Measurements from ENCODE around the gene ZMAT5.
A peak's percentile ranks its signal among the peaks of the same experiment; 100 is the strongest.

ZMAT5 gene

DNA sequence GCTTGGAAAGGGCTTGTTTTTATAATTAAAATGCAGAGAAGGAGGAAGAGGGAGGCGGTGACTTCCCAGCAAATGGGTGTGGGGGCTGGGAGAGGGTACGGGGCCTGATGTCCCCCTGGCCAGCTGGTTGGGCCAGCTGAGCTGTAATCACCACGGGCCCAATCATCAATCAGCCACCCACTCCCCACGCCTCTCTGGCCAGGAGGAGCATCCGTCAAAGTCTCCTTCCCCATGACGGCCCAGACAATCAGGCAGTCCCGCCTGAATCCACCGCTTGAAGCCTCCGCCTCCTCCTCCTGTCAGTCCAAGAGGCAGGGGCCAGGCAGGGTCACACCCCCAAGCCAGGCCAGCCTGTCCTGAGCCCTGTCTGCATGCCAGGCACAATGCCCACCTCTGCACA lies 60.3 kb downstream of the ZMAT5 start:
- DNase-seq (ENCODE audit: low read depth) = no peak

DNA sequence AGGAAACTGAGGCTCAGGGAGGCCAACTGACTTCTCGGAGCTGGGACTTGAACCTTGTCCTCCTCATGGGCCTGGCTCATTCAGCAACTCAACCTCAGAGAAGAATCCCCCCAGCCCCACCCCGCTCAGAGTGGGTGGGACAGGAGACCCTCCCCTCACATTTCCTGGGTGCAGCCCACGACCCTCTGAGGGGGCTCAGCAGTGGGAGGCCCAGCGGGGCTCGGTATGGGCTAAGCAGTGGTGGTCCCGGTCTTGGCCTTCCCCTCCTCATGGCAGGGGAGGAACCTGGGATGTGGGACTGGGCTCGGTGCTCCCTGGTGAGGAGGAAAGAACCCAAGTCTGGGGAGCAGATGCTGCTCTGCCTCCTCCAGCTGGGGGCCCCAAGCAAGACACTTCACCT lies 61.2 kb downstream of the ZMAT5 start:
- no peak for DNase-seq (ENCODE audit: low read depth)

DNA sequence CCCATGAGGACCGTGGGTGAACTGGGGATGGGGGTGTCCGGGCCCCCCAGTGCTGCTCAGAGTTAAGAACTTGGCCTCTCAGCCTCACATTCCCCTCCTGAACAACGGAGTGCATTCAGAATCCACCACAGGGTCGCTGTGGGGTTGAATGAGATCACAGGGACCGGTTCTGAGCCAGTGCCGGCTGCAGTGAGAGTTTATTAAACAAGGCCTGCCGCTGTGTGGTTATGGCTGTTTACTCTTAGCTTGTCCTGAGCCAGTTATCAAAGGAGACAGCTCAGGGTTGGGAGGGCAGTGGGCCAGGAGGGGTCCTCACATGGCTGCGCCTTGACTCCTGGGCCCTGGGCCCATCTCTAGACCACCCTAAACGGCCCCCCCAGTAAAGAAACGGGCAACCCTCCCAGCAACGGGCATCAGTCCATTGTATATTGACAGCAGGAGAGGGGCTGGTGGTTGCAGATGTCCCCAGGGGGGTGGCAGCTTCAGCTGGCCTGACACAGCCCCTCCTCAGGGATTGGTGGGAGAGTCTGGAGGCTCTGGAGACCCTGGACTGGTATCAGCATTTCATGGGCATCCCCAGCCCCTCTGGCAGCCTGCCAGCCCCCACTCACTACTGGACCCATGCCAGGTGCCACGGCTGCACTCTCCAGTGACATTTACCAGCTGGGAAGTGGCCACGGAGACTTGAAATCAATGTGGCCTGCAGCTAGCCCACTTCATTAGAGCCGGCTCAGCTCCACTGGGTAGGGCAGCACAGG lies 62.1 kb downstream of the ZMAT5 start:
- peak; percentile 42 for DNase-seq (ENCODE audit: low read depth)

DNA sequence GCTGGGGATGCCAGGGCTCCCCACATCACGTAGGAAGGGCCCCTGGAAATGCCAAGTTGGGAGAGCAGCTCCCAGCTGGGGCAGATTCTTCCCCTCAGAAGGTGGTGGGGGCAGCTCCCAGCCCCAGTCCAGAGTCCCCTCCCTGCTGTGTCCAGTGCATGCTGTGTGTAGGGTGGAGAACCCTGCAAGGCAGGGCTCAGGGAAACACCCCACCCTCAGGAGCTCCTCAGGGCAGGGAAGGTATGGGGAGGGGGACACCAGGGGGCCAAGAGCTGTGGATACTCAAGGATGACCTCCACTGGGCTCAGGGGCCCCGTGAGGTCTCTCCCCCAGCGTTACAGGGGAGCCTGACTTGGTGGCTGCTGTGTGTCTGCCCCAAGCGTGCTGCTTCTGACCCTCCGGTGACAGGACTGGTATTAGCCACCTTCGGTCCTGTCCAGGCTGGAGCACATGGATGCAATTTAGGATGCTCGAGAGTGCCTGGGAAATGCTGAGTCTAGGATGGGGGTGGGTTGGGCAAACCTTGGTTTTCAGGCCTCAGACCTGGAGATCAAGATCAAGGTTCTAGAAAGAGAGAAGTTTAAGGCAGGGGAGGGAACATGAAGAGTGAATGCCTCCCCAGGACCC lies 63.1 kb downstream of the ZMAT5 start:
- no peak for DNase-seq (ENCODE audit: low read depth)

DNA sequence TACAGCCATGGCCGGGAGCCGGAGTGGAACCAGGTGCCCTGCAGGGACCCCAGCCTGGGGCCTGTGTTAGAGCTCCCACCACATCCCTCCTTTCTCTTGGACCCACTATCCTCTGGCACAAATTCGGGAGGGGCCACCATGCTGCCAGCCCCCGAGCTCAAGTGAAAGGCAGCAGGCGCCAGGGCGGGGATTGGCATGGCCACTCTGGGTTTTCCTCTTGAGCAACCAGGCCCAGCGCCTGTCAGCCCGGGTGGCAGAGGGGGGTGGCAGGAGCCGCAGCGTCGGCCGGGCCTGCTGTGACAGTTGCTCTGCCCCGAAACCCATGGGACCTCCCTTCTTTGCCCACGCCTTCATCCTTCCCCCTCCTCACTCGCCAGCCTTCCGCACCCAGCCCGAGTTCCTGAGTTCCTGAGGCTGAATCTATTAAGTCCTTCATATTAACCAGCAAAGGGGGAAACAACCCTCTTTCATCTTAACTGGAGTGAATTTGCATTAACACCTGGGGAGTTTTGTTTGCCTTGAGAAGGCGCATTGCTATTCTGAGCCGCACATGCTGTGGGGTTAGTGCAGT lies 63.8 kb downstream of the ZMAT5 start:
- no peak for DNase-seq (ENCODE audit: low read depth)

DNA sequence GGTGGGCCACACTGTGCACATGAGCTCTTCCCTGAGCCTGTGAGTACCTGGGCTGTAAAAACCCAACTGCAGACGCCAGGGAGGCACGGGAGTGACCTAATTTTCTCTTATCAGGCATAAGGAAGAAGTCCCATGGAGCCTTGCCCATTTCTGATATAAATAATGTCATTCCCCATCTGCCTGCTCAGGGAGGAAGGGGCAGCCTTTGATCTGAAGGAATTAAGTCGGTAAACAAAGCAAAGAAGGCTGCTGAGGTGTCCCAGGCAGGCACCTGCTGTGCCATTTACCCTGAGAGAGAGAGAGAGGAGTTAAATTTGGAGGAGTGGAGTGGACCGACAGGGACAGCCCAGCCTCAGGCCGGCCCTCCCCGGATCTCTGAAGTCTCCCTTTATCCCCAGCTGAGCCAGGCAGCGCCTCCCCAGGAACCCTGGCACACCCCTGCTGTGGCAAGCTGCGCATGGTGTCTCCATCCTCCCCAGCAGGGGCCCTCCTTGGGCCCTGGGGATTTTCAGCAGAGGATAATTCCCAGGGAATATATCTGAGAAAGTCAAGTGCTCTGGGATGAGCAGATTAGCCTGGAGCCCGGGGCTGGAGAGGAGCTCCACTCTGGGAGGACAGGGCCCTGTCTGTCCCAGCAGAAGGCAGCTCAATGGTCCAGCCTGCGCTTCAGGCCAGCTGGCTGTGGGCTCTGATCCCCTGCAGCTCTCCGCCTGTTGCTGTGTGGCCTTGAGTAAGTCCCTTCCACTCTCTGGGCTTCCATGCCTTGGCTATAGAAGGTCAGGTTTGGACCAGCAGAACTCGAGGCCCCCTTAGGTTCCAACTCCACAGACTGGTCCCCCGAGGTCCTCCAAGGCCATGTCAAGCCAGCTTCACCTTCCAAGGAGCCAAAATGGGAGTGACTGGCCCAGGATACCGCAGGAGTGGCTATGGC lies 64.5 kb downstream of the ZMAT5 start:
- DNase-seq (ENCODE audit: low read depth) = no peak

GRCh38 chr22:29701155-29701999 lies 65.4 kb downstream of the ZMAT5 start:
- peak; percentile 7 for DNase-seq (ENCODE audit: low read depth)

GRCh38 chr22:29700900-29701154 lies 66.0 kb downstream of the ZMAT5 start:
- no peak for DNase-seq (ENCODE audit: low read depth)

GRCh38 chr22:29700206-29700899 lies 66.5 kb downstream of the ZMAT5 start:
- no peak for DNase-seq (ENCODE audit: low read depth)

- no peak for DNase-seq (ENCODE audit: low read depth)
Observed at GRCh38 chr22:29697853-29698598, 68.8 kb downstream of the ZMAT5 start.

- DNase-seq (ENCODE audit: low read depth) = no peak
Observed at GRCh38 chr22:29695129-29695926, 71.5 kb downstream of the ZMAT5 start.

DNA sequence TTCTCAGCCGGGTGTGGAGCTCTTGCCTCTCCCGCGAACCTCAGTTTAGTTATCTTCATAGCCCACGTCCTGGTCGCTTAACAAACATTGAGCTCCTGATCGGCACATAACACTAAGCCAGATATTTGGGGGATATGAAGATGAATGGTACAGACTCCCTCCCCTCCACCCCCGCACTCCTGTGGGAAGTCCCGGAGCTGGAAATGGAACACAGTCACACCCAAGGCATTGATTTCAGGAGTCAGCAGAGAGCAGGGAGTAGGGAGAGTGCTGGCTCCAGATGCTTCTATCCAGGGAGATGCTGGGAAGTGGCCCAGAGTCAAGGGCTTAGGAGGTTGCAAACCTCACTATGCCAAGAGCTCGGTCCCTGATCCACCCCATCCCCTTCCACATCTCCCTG lies 73.1 kb downstream of the ZMAT5 start:
- no peak for DNase-seq (ENCODE audit: low read depth)

- DNase-seq (ENCODE audit: low read depth) = no peak
Observed at GRCh38 chr22:29693161-29693560, 73.6 kb downstream of the ZMAT5 start.

DNA sequence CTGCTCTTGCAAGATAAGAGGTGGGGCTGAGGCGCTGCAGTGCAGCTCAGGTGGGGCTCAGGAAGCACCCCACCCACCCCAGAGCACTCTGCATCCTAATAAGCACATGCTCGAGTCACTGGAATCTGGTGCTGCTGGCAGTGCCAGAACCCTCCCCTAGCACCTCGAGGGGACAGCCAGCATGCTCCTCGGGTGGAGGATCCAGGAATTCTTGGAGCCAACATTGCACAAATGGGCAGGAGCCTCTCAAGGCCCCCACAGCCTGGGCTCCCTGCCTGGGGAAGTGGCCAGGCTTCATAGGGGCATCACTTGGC lies 74.5 kb downstream of the ZMAT5 start:
- DNase-seq (ENCODE audit: low read depth) = no peak

DNA sequence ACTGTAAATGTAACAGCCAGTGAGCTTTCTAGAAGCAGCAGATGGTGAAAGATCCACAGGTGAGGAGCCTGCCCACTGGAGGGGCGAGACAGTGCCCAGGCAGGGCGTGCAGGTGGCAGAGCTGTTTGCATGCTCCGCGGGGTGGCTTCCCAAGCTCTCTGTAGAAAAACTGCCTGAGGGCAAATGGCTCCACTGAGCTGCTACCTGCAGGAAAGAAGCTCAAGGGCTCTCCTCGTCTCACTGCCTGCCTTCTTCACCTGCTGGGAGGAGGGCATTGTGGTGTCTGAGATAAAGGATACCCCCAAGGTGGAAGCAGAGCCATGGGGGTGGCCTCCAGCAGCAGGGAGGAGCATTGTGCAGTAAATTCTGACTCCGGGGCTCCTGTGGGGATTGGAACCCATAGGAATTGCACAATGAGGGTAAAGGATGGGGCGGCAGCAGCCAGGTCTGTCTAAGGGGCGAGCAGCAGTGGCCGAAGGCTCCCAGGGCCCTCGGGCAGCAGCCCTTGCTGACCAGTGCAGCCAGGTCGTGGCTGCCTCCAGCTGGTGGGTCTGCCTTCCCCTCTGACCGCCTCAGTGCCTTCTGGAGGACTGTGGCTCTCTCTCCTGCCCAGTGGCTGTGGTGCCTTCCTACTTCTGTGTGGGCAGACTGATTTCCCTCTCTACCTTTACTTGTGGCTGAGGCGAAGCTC lies 75.0 kb downstream of the ZMAT5 start:
- DNase-seq (ENCODE audit: low read depth) = no peak

DNA sequence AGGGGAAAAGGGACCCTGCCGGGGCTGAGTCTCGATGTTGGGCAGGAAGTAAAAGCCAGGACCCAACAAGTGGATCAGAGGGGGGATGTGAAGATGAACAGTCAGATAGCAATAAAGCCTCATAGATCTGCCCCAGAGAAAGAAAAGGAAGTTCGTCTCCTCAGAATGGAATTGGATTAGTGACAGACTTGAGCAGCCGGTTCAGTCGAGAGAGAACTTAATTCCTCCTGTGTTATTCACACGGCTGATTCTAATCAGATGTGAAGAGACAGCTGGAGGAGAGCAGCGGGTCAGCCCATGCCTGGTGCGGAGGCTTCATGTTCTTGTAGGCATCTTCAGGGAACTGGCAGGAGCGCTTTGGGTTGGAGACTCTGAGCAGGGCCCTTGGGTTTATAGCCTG lies 76.3 kb downstream of the ZMAT5 start:
- no peak for DNase-seq (ENCODE audit: low read depth)

GRCh38 chr22:29689880-29690213 lies 77.0 kb downstream of the ZMAT5 start:
- DNase-seq (ENCODE audit: low read depth) = peak; percentile 37

GRCh38 chr22:29689206-29689879 lies 77.5 kb downstream of the ZMAT5 start:
- no peak for DNase-seq (ENCODE audit: low read depth)

- DNase-seq (ENCODE audit: low read depth) = no peak
Observed at GRCh38 chr22:29684244-29684643, 82.6 kb downstream of the ZMAT5 start.

Measured in amniotic epithelial cell (primary cell).